H9 (cell line): Measurements from ENCODE around the gene B9D1. TPM values are rescaled to one million over a fixed set of nuclear protein-coding genes. Genes with fewer than 3 reads are reported as not detected.

Experiments
- DNase-seq: peaks from one replicate; pipeline ENCODE4 v3.0.0-alpha.2; 2017
- H2AFZ ChIP-seq: one replicate; pipeline ENCODE4 v1.6.1; 2013; ENCODE audit warnings: mild to moderate bottlenecking, low read length, control low read depth, moderate library complexity
- H2AK5ac ChIP-seq: 2 replicates; pipeline ENCODE4 v1.6.1; 2013; ENCODE audit warnings: low read length, control low read depth, mixed read lengths; ENCODE audit not compliant: insufficient read length
- H2BK120ac ChIP-seq: one replicate; pipeline ENCODE4 v1.6.1; 2013; ENCODE audit warnings: low read depth, mild to moderate bottlenecking, low read length, control low read depth, inconsistent platforms; ENCODE audit not compliant: poor library complexity, severe bottlenecking
- H2BK12ac ChIP-seq: 2 replicates; pipeline ENCODE4 v1.6.1; 2013; ENCODE audit warnings: low read length, control low read depth, mixed read lengths, low read depth; ENCODE audit not compliant: insufficient read length
- H2BK15ac ChIP-seq: 2 replicates; pipeline ENCODE4 v1.6.1; 2013; ENCODE audit warnings: low read depth, low read length, control low read depth
- H2BK20ac ChIP-seq: one replicate; pipeline ENCODE4 v1.6.1; 2013; ENCODE audit warnings: low read depth, mild to moderate bottlenecking, low read length, control low read depth, inconsistent platforms; ENCODE audit not compliant: poor library complexity, severe bottlenecking
- H2BK5ac ChIP-seq: 2 replicates; pipeline ENCODE4 v1.6.1; 2013; ENCODE audit warnings: low read length, control low read depth, mixed read lengths; ENCODE audit not compliant: insufficient read length
- H3K14ac ChIP-seq: 2 replicates; pipeline ENCODE4 v1.6.1; 2013; ENCODE audit warnings: low read length, control low read depth; ENCODE audit not compliant: insufficient read depth
- H3K18ac ChIP-seq: 2 replicates; pipeline ENCODE4 v1.6.1; 2013; ENCODE audit warnings: low read depth, mild to moderate bottlenecking, mixed read lengths, low read length, control low read depth; ENCODE audit not compliant: insufficient read length
- H3K23ac ChIP-seq: 2 replicates; pipeline ENCODE4 v1.6.1; 2013; ENCODE audit warnings: low read length, control low read depth, mixed read lengths, low read depth; ENCODE audit not compliant: insufficient read length
- H3K23me2 ChIP-seq: 2 replicates; pipeline ENCODE4 v1.6.1; 2013; ENCODE audit warnings: low read depth, mild to moderate bottlenecking, mixed read lengths, low read length, control low read depth; ENCODE audit not compliant: insufficient read length, poor library complexity, severe bottlenecking
- H3K27ac ChIP-seq: 2 replicates; pipeline ENCODE4 v1.5.1; 2013; ENCODE audit warnings: low read length, control low read depth, mixed read lengths, low read depth; ENCODE audit not compliant: insufficient read length
- H3K27me3 ChIP-seq: 2 replicates; pipeline ENCODE4 v1.6.1; 2013; ENCODE audit warnings: low read length, control low read depth, inconsistent platforms; ENCODE audit not compliant: insufficient read depth
- H3K4ac ChIP-seq: 2 replicates; pipeline ENCODE4 v1.6.1; 2013; ENCODE audit warnings: low read depth, mild to moderate bottlenecking, control low read depth, inconsistent platforms, low read length, moderate library complexity
- H3K4me1 ChIP-seq: 2 replicates; pipeline ENCODE4 v1.6.1; 2013; ENCODE audit warnings: low read length, control low read depth, inconsistent platforms; ENCODE audit not compliant: insufficient read depth
- H3K4me2 ChIP-seq: 2 replicates; pipeline ENCODE4 v1.6.1; 2013; ENCODE audit warnings: low read length, control low read depth, mixed read lengths; ENCODE audit not compliant: insufficient read length, insufficient read depth
- H3K56ac ChIP-seq: 2 replicates; pipeline ENCODE4 v1.6.1; 2013; ENCODE audit warnings: low read depth, mild to moderate bottlenecking, mixed read lengths, low read length, control low read depth; ENCODE audit not compliant: insufficient read length
- H3K79me1 ChIP-seq: 2 replicates; pipeline ENCODE4 v1.6.1; 2013; ENCODE audit warnings: low read depth, mild to moderate bottlenecking, moderate library complexity, low read length, control low read depth, inconsistent platforms; ENCODE audit not compliant: insufficient read depth, poor library complexity, severe bottlenecking
- H3K79me2 ChIP-seq: 2 replicates; pipeline ENCODE4 v1.6.1; 2013; ENCODE audit warnings: low read length, control low read depth, inconsistent platforms; ENCODE audit not compliant: insufficient read depth
- H3K9ac ChIP-seq: 2 replicates; pipeline ENCODE4 v1.6.1; 2013; ENCODE audit warnings: low read length, control low read depth, mixed read lengths; ENCODE audit not compliant: insufficient read length; ENCODE audit errors: extremely low read depth
- H3K9me3 ChIP-seq: one replicate; pipeline ENCODE4 v1.6.1; 2013; ENCODE audit warnings: low read depth, low read length, inconsistent platforms; ENCODE audit not compliant: control insufficient read depth
- H3T11ph ChIP-seq: one replicate; pipeline ENCODE4 v1.6.1; 2013; ENCODE audit warnings: mild to moderate bottlenecking, low read length, control low read depth, inconsistent platforms
- H4K20me1 ChIP-seq: one replicate; pipeline ENCODE4 v1.6.1; 2013; ENCODE audit not compliant: control insufficient read depth, insufficient read length, insufficient read depth
- H4K5ac ChIP-seq: 2 replicates; pipeline ENCODE4 v1.6.1; 2013; ENCODE audit warnings: low read depth, mild to moderate bottlenecking, mixed read lengths, low read length, control low read depth; ENCODE audit not compliant: insufficient read length
- H4K8ac ChIP-seq: replicated peaks from 2 replicates; pipeline ENCODE4 v1.6.1; 2013; ENCODE audit warnings: low read length, control low read depth, mixed read lengths, low read depth; ENCODE audit not compliant: insufficient read length
- H4K91ac ChIP-seq: 2 replicates; pipeline ENCODE4 v1.6.1; 2013; ENCODE audit warnings: low read depth, mild to moderate bottlenecking, moderate library complexity, mixed read lengths, low read length, control low read depth; ENCODE audit not compliant: insufficient read length
- H3K27ac Mint-ChIP-seq, 3 experiments: 2 replicates in 2 of 3; 3 replicates in 1 of 3; pipeline ENCODE4 v1.8.0; 2020 to 2021; ENCODE audit warnings: mixed read lengths in 3 of 3, mild to moderate bottlenecking in 1 of 3, moderate library complexity in 1 of 3
- H3K27me3 Mint-ChIP-seq: 2 replicates; pipeline ENCODE4 v1.8.0; 2021; ENCODE audit warnings: low read depth, mild to moderate bottlenecking, moderate library complexity, mixed read lengths
- H3K36me3 Mint-ChIP-seq, 3 experiments: 2 replicates in 2 of 3; 3 replicates in 1 of 3; pipeline ENCODE4 v1.8.0; 2020 to 2021; ENCODE audit warnings: low read depth in 3 of 3, mixed read lengths in 3 of 3; ENCODE audit not compliant: insufficient read depth in 1 of 3
- H3K4me1 Mint-ChIP-seq, 2 experiments: 2 replicates each; pipeline ENCODE4 v1.8.0; 2020; ENCODE audit warnings: mixed read lengths in 2 of 2
- H3K4me3 Mint-ChIP-seq, 2 experiments: 2 replicates in 1 of 2; 3 replicates in 1 of 2; pipeline ENCODE4 v1.8.0; 2020 to 2021; ENCODE audit warnings: mild to moderate bottlenecking in 2 of 2, mixed read lengths in 2 of 2, moderate library complexity in 1 of 2
- H3K9me3 Mint-ChIP-seq, 2 experiments: 2 replicates in 1 of 2; 3 replicates in 1 of 2; pipeline ENCODE4 v1.8.0; 2020; ENCODE audit warnings: mild to moderate bottlenecking in 2 of 2, mixed read lengths in 2 of 2, moderate library complexity in 1 of 2
- CTCF ChIP-seq: fragments of 200-600 bp; sonication (generic); conservative IDR thresholded peaks from 3 replicates; pipeline ENCODE4 v1.8.0; 2021; ENCODE audit warnings: antibody characterized with exemption, mild to moderate bottlenecking
- WGBS: extraction: QIAGEN DNeasy Blood & Tissue Kit; methylation state at CpG from one replicate; pipeline ENCODE4 v1.1.7; 2013; ENCODE audit warnings: missing lambda C conversion rate, low lambda C conversion rate, mixed read lengths; ENCODE audit not compliant: insufficient read length; ENCODE audit errors: extremely low coverage; 5-methylcytosine and 5-hydroxymethylcytosine counted together
- total RNA-seq: library from RNA; stranded (reverse); gene quantifications from 2 replicates; pipeline ENCODE4 v1.2.1, GENCODE V29; 2021

B9D1 gene
- total RNA-seq, 1 experiment from 2014 or later, result 30.4 TPM

- H3K4me1 Mint-ChIP-seq, result peaks cover 0 to 15% of the 10 kb centered on the region in 2 experiments; a peak in 3 of 4 replicates
- Histone ChIP-seq H2BK12ac (no peak overlapping the region), H2AK5ac (no peak overlapping the region), H3K9me3 (no peaks in the 10 kb centered on the region), H3K9ac (no peak overlapping the region), H2BK15ac (no peak overlapping the region), H3K4ac (no peak overlapping the region), H2AFZ (no peak overlapping the region), H3K56ac (no peak overlapping the region), H2BK120ac (no peak overlapping the region), H3K14ac (no peak overlapping the region), H3K23ac (no peak overlapping the region), H3K18ac (no peak overlapping the region), H3K79me2 (no peaks in the 10 kb centered on the region), H3K79me1 (no peaks in the 10 kb centered on the region), H3K23me2 (no peaks in the 10 kb centered on the region), H4K91ac (no peak overlapping the region), H2BK5ac (no peak overlapping the region), H3K4me2 (no peak overlapping the region), H3K4me1 (peaks cover 2% of the 10 kb centered on the region; the same call in 1 of the 2 replicates), H3T11ph (no peak overlapping the region), H3K27me3 (no peaks in the 10 kb centered on the region), H4K5ac (no peak overlapping the region), H4K20me1 (no peaks in the 10 kb centered on the region), H3K27ac (no peak overlapping the region), H2BK20ac (no peak overlapping the region), H4K8ac (no peak overlapping the region)
- TF ChIP-seq CTCF, result no peak
- no peak overlapping the region for H3K4me3 Mint-ChIP-seq
- DNase-seq, result no peak
- H3K27me3 Mint-ChIP-seq, result no peaks in the 10 kb centered on the region
- H3K27ac Mint-ChIP-seq, result peak overlapping the region in 2 of 3 experiments; percentile 57 to 82; a peak in 4 of 7 replicates
- no CpG with 5 or more reads among the region's 7 CpGs for WGBS
- peaks cover 0 to 9% (median 6%) of the 10 kb centered on the region in 3 experiments; a peak in 2 of 7 replicates for H3K36me3 Mint-ChIP-seq
- H3K9me3 Mint-ChIP-seq, result no peaks in the 10 kb centered on the region; a peak in 1 of 5 replicates
Measured at GRCh38 chr17:19371259-19372010, 8.9 kb upstream of the B9D1 start.
